ENCODE results near the gene SALL3.

GRCh38 chr18:78971511-78972245 lies 7.9 kb upstream of the SALL3 start:
- TF ChIP-seq CTCF (IDR thresholded peaks at IDR 0.05; ENCODE audit: insufficient read depth, low read length), result no peak
- no peak for TF ChIP-seq GABPA (IDR thresholded peaks at IDR 0.05; ENCODE audit: low read depth)
- no peak for TF ChIP-seq POLR2AphosphoS5 (IDR thresholded peaks at IDR 0.05; ENCODE audit: low read depth)
- no peak for TF ChIP-seq REST (IDR thresholded peaks at IDR 0.05; ENCODE audit: insufficient replicate concordance, low read depth)
- TF ChIP-seq SPI1 (IDR thresholded peaks at IDR 0.05; ENCODE audit: borderline replicate concordance, low read depth), result no peak

All from HL-60 (cell line).